Hepatocyte (in vitro differentiated cells): ENCODE data around the gene CD200. TPM values are rescaled to one million over a fixed set of nuclear protein-coding genes. Genes with fewer than 3 reads are reported as not detected.

Experiments
- DNase-seq: peaks from one replicate; pipeline ENCODE4 v3.0.0-alpha.2; 2016; ENCODE audit warnings: low spot score
- H2AFZ ChIP-seq: fragments of 200-600 bp; sonication (generic); 2 replicates; pipeline ENCODE4 v1.6.0; 2016; ENCODE audit warnings: antibody characterized with exemption, mild to moderate bottlenecking
- H3K27ac ChIP-seq: fragments of 200-600 bp; sonication (generic); 2 replicates; pipeline ENCODE4 v1.5.1; 2016; ENCODE audit warnings: mild to moderate bottlenecking
- H3K27me3 ChIP-seq: fragments of 200-600 bp; sonication (generic); 2 replicates; pipeline ENCODE4 v1.6.1; 2016
- H3K36me3 ChIP-seq: fragments of 200-600 bp; sonication (generic); replicated peaks from 2 replicates; pipeline ENCODE4 v1.5.1; 2016; ENCODE audit warnings: low read depth; ENCODE audit not compliant: insufficient read depth
- H3K4me1 ChIP-seq: fragments of 200-600 bp; sonication (generic); 2 replicates; pipeline ENCODE4 v1.5.1; 2016; ENCODE audit warnings: mild to moderate bottlenecking, moderate library complexity; ENCODE audit not compliant: insufficient read depth
- H3K4me2 ChIP-seq: fragments of 200-600 bp; sonication (generic); 2 replicates; pipeline ENCODE4 v1.6.0; 2016
- H3K4me3 ChIP-seq: fragments of 200-600 bp; sonication (generic); 2 replicates; pipeline ENCODE4 v1.5.1; 2016; ENCODE audit warnings: mild to moderate bottlenecking
- H3K79me2 ChIP-seq: fragments of 200-600 bp; sonication (generic); 2 replicates; pipeline ENCODE4 v1.6.0; 2017; ENCODE audit warnings: mild to moderate bottlenecking
- H3K9me2 ChIP-seq: fragments of 200-600 bp; sonication (generic); replicated peaks from 2 replicates; pipeline ENCODE4 v1.6.0; 2017; ENCODE audit warnings: mild to moderate bottlenecking; ENCODE audit not compliant: insufficient read depth
- H3K9me3 ChIP-seq: fragments of 200-600 bp; sonication (generic); 2 replicates; pipeline ENCODE4 v1.5.1; 2016; ENCODE audit warnings: low read depth, mild to moderate bottlenecking
- H4K20me1 ChIP-seq: fragments of 200-600 bp; sonication (generic); 2 replicates; pipeline ENCODE4 v1.6.0; 2016; ENCODE audit warnings: mild to moderate bottlenecking; ENCODE audit not compliant: insufficient read depth, poor library complexity, severe bottlenecking
- EZH2 ChIP-seq: fragments of 200-600 bp; sonication (generic); IDR thresholded peaks from 2 replicates; pipeline ENCODE4 v1.6.1; 2016; ENCODE audit warnings: antibody characterized with exemption, mild to moderate bottlenecking, borderline replicate concordance
- EZH2phosphoT487 ChIP-seq: fragments of 200-600 bp; sonication (generic); IDR thresholded peaks from one replicate; pipeline ENCODE4 v1.6.1; 2018; ENCODE audit warnings: antibody characterized with exemption, mild to moderate bottlenecking, low read depth, moderate library complexity; ENCODE audit not compliant: unreplicated experiment, severe bottlenecking
- WGBS: methylation state at CpG from one replicate; pipeline ENCODE4 v1.1.6; 2016; ENCODE audit warnings: low lambda C conversion rate; ENCODE audit errors: missing lambda C conversion rate; 5-methylcytosine and 5-hydroxymethylcytosine counted together
- polyA plus RNA-seq: library from polyadenylated mRNA; unstranded; fragments of >200 nt; fragmentation: Nextera tagmentation; extraction: Ambion mirVana; gene quantifications from 2 replicates; pipeline ENCODE4 v1.2.1, GENCODE V29; 2016
- total RNA-seq: library from RNA; depleted of rRNA; stranded (reverse); fragments of >200 nt; gene quantifications from 2 replicates; pipeline ENCODE4 v1.2.3, GENCODE V29; 2014
- TF ChIP-seq, protein P1 (sequence below): fragments of 200-600 bp; sonication (generic); IDR thresholded peaks from 2 replicates; pipeline ENCODE4 v1.5.1; 2016; ENCODE audit warnings: antibody characterized with exemption, mild to moderate bottlenecking; ENCODE audit not compliant: poor library complexity

The CD200 gene
- total and polyA plus RNA-seq, 2 experiments from 2014 or later = 12.6 to 16.8 TPM

DNA sequence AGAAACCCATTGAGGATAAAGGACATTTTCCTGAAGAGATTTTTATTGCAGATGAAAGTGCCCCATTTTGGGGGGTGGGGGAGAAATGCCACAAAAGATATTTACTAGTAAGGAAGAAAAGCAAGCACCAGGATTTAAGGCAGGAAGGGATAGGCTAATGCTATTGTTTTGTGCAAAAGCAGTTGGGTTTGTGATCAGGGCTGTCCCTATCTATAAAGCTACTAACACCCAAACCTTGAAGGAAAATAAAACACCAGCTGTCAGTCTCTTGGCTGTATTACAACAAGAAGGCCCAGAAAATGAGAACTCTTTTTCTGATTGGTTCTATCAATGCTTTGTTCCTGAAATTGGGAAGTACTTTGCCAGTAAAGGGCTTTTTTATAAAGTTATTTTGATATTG, 56.0 kb downstream of the CD200 start:
- Histone ChIP-seq H3K27ac (peak overlapping the region; percentile 23), H2AFZ (no peak overlapping the region), H3K4me2 (no peak overlapping the region), H3K9me3 (no peaks in the 10 kb centered on the region), H3K27me3 (no peaks in the 10 kb centered on the region), H3K4me3 (no peak overlapping the region), H4K20me1 (no peaks in the 10 kb centered on the region), H3K36me3 (no peaks in the 10 kb centered on the region), H3K4me1 (peaks cover 21% of the 10 kb centered on the region), H3K9me2 (no peaks in the 10 kb centered on the region), H3K79me2 (no peaks in the 10 kb centered on the region)
- no peak for DNase-seq
- TF ChIP-seq, protein P1, sequence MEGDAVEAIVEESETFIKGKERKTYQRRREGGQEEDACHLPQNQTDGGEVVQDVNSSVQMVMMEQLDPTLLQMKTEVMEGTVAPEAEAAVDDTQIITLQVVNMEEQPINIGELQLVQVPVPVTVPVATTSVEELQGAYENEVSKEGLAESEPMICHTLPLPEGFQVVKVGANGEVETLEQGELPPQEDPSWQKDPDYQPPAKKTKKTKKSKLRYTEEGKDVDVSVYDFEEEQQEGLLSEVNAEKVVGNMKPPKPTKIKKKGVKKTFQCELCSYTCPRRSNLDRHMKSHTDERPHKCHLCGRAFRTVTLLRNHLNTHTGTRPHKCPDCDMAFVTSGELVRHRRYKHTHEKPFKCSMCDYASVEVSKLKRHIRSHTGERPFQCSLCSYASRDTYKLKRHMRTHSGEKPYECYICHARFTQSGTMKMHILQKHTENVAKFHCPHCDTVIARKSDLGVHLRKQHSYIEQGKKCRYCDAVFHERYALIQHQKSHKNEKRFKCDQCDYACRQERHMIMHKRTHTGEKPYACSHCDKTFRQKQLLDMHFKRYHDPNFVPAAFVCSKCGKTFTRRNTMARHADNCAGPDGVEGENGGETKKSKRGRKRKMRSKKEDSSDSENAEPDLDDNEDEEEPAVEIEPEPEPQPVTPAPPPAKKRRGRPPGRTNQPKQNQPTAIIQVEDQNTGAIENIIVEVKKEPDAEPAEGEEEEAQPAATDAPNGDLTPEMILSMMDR = no peak
- TF ChIP-seq EZH2 (no peak), EZH2phosphoT487 (no peak)

DNA sequence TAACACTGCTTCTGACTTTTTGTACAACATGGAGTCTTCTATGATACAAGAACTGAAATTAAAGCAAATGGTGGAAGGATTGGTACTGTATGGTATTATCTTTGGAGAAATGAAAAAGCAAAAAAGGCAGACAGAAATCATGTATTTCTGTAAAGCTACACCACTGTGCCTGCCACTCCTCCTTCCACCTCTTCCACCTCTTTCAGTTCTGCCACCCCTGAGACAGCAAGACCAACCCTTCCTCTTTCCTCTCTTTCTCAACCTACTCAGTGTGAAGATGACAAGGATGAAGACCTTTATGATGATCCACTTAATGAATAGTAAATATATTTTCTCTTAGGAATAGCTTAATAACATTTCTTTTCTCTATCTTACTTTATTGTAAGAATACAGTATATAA, 57.0 kb downstream of the CD200 start:
- no peaks in the 10 kb centered on the region for H3K9me3 ChIP-seq
- H3K27me3 ChIP-seq = no peaks in the 10 kb centered on the region
- no peak for TF ChIP-seq EZH2phosphoT487
- TF ChIP-seq, protein P1 = no peak
- no peaks in the 10 kb centered on the region for H4K20me1 ChIP-seq
- no peaks in the 10 kb centered on the region for H3K36me3 ChIP-seq
- H3K4me1 ChIP-seq = peaks cover 21% of the 10 kb centered on the region
- no peak overlapping the region for H2AFZ ChIP-seq
- no peaks in the 10 kb centered on the region for H3K79me2 ChIP-seq
- H3K27ac ChIP-seq = peak overlapping the region; percentile 24
- H3K4me2 ChIP-seq = no peak overlapping the region
- no peak overlapping the region for H3K4me3 ChIP-seq
- H3K9me2 ChIP-seq = no peaks in the 10 kb centered on the region
- DNase-seq = no peak

DNA sequence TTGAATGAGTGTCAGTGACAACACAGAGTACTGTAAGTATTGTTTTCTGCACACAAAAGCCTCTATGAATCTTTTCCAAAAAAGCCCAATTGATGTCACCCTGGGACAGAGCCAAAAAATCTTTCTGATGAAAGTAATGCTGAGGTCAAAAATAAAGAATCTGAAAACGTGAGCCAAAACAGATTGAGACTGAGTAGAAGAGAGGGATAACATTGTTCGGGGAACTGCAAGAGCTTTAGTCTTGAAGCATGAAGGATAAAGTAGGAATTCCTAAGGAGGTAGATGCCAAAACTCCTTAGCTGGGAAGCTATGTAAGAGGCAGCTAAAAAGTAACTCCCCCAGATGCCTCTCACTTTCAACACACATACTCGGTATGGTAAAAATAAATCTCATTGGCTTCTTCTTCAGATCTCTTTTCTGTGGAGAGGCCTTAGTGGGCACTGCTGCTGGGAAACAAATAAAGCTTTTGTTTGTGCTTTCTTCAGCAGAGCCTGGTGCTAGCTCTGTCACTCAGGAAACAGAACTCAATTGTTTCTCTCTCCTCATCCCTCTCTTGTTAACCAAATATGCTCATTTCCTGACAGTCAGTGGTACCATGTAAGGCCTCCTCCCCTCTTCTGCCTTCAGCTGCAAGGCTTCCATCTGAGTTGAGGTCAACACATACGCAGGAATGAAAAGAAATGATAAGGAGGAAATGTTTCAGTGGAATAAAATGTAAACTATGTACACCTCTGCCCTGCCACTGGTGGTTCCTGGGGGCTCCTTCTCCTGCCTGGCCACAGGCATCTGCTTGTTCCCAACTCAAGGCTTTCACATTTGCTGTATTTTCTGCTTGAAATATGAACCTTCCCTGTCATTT, 58.1 kb downstream of the CD200 start:
- H3K4me1 ChIP-seq = peaks cover 21% of the 10 kb centered on the region
- WGBS = 33% methylated on average over 4 of the region's 4 CpGs
- TF ChIP-seq EZH2 = no peak
- TF ChIP-seq, protein P1 = no peak
- TF ChIP-seq EZH2phosphoT487 = no peak
- H3K36me3 ChIP-seq = no peaks in the 10 kb centered on the region
- H4K20me1 ChIP-seq = no peaks in the 10 kb centered on the region
- peak overlapping the region; percentile 34 for H2AFZ ChIP-seq
- H3K27me3 ChIP-seq = no peaks in the 10 kb centered on the region
- H3K27ac ChIP-seq = peak overlapping the region; percentile 93
- H3K4me3 ChIP-seq = no peak overlapping the region
- H3K4me2 ChIP-seq = peak overlapping the region; percentile 36
- H3K9me3 ChIP-seq = no peaks in the 10 kb centered on the region
- peak; percentile 35 for DNase-seq
- H3K9me2 ChIP-seq = no peaks in the 10 kb centered on the region
- H3K79me2 ChIP-seq = no peaks in the 10 kb centered on the region
